ENCODE data around the gene FRMPD4.

- TF ChIP-seq ETV6 (CRISPR knock-in tag; IDR thresholded peaks at IDR 0.05): no peak
- no peak for TF ChIP-seq ZNF263 (CRISPR knock-in tag; IDR thresholded peaks at IDR 0.05; ENCODE audit: low read depth)
Measured at GRCh38 chrX:12582649-12583048, 444.4 kb downstream of the FRMPD4 start.

Data from WTC11 (cell line).